Glutamatergic neuron (in vitro differentiated cells): ENCODE data around the gene ARHGAP22. TPM values are rescaled to one million over a fixed set of nuclear protein-coding genes. Genes with fewer than 3 reads are reported as not detected.

Source experiments
- DNase-seq: peaks from one replicate; pipeline ENCODE4 v3.0.0; 2022
- H3K27ac Mint-ChIP-seq: one replicate; pipeline ENCODE4 v1.8.0; 2020; ENCODE audit warnings: mild to moderate bottlenecking, mixed read lengths, inconsistent platforms; ENCODE audit not compliant: unreplicated experiment
- H3K27me3 Mint-ChIP-seq: one replicate; pipeline ENCODE4 v1.8.0; 2020; ENCODE audit warnings: mild to moderate bottlenecking, moderate library complexity, mixed read lengths, inconsistent platforms; ENCODE audit not compliant: unreplicated experiment
- H3K36me3 Mint-ChIP-seq: one replicate; pipeline ENCODE4 v1.8.0; 2020; ENCODE audit warnings: mild to moderate bottlenecking, mixed read lengths, inconsistent platforms; ENCODE audit not compliant: unreplicated experiment
- H3K4me1 Mint-ChIP-seq: one replicate; pipeline ENCODE4 v1.8.0; 2020; ENCODE audit warnings: mild to moderate bottlenecking, low read depth, mixed read lengths, inconsistent platforms; ENCODE audit not compliant: unreplicated experiment
- H3K4me3 Mint-ChIP-seq: one replicate; pipeline ENCODE4 v1.8.0; 2020; ENCODE audit warnings: mild to moderate bottlenecking, mixed read lengths, inconsistent platforms; ENCODE audit not compliant: unreplicated experiment
- H3K9me3 Mint-ChIP-seq: one replicate; pipeline ENCODE4 v1.8.0; 2020; ENCODE audit warnings: mild to moderate bottlenecking, moderate library complexity, mixed read lengths, inconsistent platforms; ENCODE audit not compliant: unreplicated experiment
- CTCF ChIP-seq: fragments of 200-600 bp; sonication (generic); IDR thresholded peaks from one replicate; pipeline ENCODE4 v1.5.0; 2021; ENCODE audit not compliant: partially characterized antibody, unreplicated experiment
- total RNA-seq: library from RNA; stranded (reverse); fragmentation: NEBNext Ultra II Directional; extraction: Animal tissue kit (Norgen Biotek cat#: 25700); gene quantifications from one replicate; pipeline ENCODE4 v1.2.1, GENCODE V29; 2021; ENCODE audit not compliant: unreplicated experiment

Gene ARHGAP22
- total RNA-seq, 1 donor from 2014 or later, result 10.0 TPM

GRCh38 chr10:48496105-48496830, 108.6 kb downstream of the ARHGAP22 start:
- H3K36me3 Mint-ChIP-seq, result no peaks in the 10 kb centered on the region
- no peak overlapping the region for H3K27ac Mint-ChIP-seq
- peaks cover 10% of the 10 kb centered on the region for H3K27me3 Mint-ChIP-seq
- DNase-seq, result no peak
- H3K4me3 Mint-ChIP-seq, result no peak overlapping the region
- TF ChIP-seq CTCF, result no peak
- peaks cover 7% of the 10 kb centered on the region for H3K9me3 Mint-ChIP-seq
- H3K4me1 Mint-ChIP-seq, result peaks cover 23% of the 10 kb centered on the region

DNA sequence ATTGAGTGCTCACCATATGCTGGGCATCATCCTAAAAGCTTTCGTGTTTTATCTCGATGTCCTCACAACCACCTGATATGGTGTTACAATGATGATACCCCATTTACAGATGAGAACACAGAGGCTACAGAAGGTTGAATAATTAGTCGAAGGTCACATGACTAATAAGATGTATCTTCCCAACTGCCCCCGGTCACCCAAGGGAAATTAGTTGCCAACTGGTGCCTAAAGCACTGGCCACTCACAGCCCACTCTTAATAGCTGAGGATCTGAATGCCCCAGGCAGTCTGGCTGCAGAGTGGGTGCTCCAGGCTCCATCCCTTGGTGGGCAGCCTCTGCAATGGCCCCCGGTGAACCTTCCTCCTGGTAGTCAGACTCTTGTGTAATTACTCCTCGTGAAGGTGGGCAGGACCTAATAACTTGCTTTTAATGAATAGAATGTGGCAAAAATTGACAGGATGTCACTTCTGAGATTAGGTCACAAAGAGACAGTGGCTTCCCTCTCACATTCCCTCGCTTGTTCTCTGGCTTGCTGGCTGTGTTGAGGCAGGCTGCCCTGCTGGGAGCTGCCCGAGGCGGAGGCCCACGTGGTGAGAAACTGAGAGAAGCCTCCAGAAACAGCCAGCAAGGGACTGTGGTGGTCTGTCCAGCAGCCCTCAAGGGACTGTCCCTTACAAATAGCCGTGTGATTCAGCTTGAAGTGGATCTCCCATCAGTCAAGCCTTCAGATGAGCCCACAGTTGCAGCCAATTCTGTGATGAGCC, 109.4 kb downstream of the ARHGAP22 start:
- Mint-ChIP-seq H3K27me3 (peaks cover 10% of the 10 kb centered on the region), H3K9me3 (peaks cover 7% of the 10 kb centered on the region), H3K4me1 (peaks cover 23% of the 10 kb centered on the region), H3K27ac (no peak overlapping the region), H3K36me3 (no peaks in the 10 kb centered on the region), H3K4me3 (no peak overlapping the region)
- TF ChIP-seq CTCF, result no peak
- no peak for DNase-seq

GRCh38 chr10:48494611-48495010, 110.3 kb downstream of the ARHGAP22 start:
- no peak for DNase-seq
- Mint-ChIP-seq H3K27ac (no peak overlapping the region), H3K36me3 (no peaks in the 10 kb centered on the region), H3K4me1 (peaks cover 23% of the 10 kb centered on the region), H3K27me3 (peaks cover 7% of the 10 kb centered on the region), H3K4me3 (peak overlapping the region; percentile 5), H3K9me3 (peaks cover 7% of the 10 kb centered on the region)
- TF ChIP-seq CTCF, result no peak

DNA sequence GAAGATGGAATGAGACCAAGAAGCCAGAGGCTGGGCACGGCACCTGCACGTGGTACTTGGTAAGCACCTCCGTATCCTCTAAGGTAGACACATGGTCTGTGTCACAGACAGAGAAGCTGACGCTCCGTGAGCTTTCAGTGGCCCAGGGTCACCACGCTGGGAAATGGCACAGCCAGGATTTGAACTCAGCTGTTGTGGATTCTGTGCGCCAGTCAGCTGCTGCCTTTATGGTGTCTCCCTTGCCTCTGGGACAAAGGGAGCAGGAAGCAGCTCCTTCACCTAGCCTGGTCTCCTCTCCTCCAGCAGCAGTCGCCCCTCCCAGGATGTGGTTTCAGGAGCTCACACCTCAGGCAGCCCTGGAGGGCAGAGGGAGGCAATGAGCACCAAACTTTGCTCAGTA, 110.8 kb downstream of the ARHGAP22 start:
- Mint-ChIP-seq H3K4me1 (peaks cover 23% of the 10 kb centered on the region), H3K9me3 (peaks cover 7% of the 10 kb centered on the region), H3K27me3 (peaks cover 7% of the 10 kb centered on the region), H3K36me3 (no peaks in the 10 kb centered on the region), H3K4me3 (no peak overlapping the region), H3K27ac (no peak overlapping the region)
- TF ChIP-seq CTCF, result no peak
- no peak for DNase-seq
